ENCODE data around the gene CAPSL. TPM values are rescaled to one million over a fixed set of nuclear protein-coding genes. Genes with fewer than 3 reads are reported as not detected.
"Not testable (repeated sequence)": the region's sequence is repeated elsewhere in the genome, so short reads cannot be mapped to it uniquely, and the experiment has no call there.

The CAPSL gene
- total RNA-seq, 1 donor from 2014 or later = 8.7 TPM

DNA sequence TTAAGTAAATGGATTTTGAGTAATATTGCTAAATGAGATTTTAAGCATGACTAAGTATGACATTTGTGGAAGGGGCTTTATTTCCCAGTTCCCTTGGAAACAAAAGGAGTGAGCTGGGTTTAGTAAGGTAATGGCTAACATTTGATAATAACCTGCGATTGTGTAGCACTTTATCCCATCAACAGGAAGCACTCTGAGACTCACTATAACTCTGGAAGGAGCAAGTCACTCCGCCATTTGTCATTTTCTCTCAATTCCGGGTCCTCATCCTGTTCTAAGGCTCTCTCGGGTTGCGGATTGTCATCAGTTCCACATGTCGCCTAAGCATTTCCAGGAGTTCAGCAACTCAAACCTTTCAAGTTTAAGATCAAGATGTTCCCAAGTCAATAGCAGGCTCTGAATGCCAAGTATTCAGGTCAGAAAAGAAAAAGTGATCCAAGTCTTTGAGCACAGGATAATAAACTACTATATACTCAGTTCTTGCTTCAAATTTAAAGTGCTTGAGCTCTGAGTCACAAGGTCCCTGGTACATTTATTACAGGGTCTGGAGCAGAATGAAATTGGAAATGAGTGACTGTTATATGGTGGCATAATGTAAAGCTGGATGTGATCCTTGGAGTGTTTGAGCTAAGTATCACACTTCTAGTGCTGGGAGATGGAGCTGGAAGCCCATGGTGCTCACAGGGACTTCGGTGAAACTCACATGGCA is 39.3 kb downstream of the CAPSL start:
- Histone ChIP-seq H3K9me3 (no peaks in the 10 kb centered on the region), H3K27ac (no peak overlapping the region), H3K27me3 (ENCODE audit: low read depth) (no peaks in the 10 kb centered on the region), H3K36me3 (no peaks in the 10 kb centered on the region), H3K4me1 (no peaks in the 10 kb centered on the region), H3K4me3 (no peak overlapping the region)
- DNase-seq (no peak), ATAC-seq (no peak)
- TF ChIP-seq, protein P1, sequence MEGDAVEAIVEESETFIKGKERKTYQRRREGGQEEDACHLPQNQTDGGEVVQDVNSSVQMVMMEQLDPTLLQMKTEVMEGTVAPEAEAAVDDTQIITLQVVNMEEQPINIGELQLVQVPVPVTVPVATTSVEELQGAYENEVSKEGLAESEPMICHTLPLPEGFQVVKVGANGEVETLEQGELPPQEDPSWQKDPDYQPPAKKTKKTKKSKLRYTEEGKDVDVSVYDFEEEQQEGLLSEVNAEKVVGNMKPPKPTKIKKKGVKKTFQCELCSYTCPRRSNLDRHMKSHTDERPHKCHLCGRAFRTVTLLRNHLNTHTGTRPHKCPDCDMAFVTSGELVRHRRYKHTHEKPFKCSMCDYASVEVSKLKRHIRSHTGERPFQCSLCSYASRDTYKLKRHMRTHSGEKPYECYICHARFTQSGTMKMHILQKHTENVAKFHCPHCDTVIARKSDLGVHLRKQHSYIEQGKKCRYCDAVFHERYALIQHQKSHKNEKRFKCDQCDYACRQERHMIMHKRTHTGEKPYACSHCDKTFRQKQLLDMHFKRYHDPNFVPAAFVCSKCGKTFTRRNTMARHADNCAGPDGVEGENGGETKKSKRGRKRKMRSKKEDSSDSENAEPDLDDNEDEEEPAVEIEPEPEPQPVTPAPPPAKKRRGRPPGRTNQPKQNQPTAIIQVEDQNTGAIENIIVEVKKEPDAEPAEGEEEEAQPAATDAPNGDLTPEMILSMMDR (IDR thresholded peaks at IDR 0.05) = no peak
- intact Hi-C loops (cut with DNase I) = no loop called here

DNA sequence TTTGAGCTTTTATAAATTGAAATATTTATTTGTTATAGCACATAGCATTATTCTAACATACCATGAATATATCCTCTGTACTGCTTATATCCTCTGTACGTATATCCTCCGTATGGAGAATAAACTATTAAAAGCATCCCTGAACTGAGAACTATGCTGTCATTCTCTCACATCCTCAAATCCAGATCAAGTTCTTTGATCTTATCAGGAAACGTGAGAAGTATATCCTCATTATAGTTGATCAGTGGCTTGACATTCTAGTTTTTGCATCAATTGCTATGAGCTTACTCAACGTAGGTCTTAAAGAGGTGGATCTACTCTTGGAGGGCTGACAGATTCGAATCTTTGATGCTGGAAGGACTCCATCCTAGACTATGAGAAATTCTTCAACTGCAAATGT is 44.3 kb downstream of the CAPSL start:
- TF ChIP-seq, protein P1 (IDR thresholded peaks at IDR 0.05) = no peak
- H3K27me3 ChIP-seq (ENCODE audit: low read depth) = no peaks in the 10 kb centered on the region
- no peak for ATAC-seq

DNA sequence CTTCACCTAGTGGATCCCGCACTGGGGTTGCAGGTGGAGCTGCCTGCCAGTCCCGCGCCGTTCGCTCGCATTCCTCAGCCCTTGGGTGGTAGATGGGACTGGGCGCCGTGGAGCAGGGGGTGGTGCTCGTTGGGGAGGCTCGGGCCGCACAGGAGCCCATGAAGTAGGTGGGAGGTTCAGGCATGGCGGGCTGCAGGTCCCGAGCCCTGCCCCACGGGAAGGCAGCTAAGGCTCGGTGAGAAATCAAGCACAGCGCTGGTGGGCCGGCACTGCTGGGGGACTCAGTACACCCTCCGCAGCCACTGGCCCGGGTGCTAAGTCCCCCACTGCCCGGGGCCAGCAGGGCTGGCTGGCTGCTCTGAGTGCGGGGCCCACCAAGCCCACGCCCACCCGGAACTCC is 45.6 kb downstream of the CAPSL start:
- H3K9me3 ChIP-seq; ATAC-seq; H3K36me3 ChIP-seq; H3K4me3 ChIP-seq; DNase-seq; intact Hi-C loops (cut with DNase I); H3K27ac ChIP-seq; H3K4me1 ChIP-seq; H3K27me3 ChIP-seq (ENCODE audit: low read depth): not testable (repeated sequence)

More for the DNA sequence above, 44.3 kb downstream of the CAPSL start:
- Histone ChIP-seq H3K4me1 (no peaks in the 10 kb centered on the region), H3K4me3 (no peak overlapping the region), H3K9me3 (no peaks in the 10 kb centered on the region), H3K27ac (no peak overlapping the region), H3K36me3 (no peaks in the 10 kb centered on the region)
- DNase-seq = no peak
- intact Hi-C loops (cut with DNase I) = no loop called here

DNA sequence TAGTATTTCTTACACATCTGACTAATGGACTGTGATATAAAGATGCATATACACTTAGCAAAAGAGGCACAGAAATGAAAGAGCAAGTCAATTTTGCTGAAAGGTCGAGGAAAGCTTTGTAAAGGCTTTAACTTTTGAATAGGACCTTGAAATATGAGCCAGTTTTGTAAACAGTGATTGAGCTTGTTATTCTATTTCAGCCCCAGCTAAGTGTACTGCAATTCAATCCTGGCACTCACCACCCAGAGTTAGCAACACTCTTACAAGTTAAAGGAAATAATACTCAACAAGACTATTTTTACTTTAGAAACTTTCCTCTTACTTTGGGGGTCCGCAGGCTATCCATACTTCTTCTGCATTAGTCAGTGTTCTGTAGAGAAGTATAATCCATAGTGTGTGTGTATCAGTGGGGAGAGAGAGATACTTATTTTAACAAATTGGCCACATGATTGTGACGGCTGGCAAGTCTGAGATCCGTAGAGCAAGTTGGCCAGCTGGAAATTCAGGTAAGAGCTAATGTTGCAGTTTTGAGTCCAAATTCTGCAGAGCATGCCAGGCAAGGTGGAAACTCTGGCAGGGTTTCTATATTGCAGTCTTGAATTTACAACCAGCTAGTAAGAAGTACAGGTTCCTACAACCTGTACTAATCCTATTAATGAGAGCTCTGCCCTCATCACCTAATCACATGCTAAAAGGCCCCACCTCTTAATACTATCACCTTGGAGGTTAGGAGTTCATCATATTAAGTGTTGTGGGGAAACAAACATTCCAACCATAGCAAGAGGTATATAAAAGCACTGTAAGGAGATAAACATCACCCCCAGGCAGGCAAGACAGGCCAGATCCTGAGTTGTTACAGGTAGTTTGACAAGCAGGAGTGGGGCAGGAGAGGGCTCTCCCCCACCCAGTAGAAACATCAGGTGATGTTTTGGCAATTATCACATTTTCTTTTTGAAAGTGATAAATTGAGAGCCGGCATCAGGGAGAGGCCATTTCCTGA is 48.1 kb downstream of the CAPSL start:
- TF ChIP-seq, protein P1 (IDR thresholded peaks at IDR 0.05) = no peak
- no peak overlapping the region for H3K27ac ChIP-seq
- DNase-seq (no peak), ATAC-seq (no peak)
- H3K9me3 ChIP-seq = no peaks in the 10 kb centered on the region
- H3K27me3 ChIP-seq (ENCODE audit: low read depth) = no peaks in the 10 kb centered on the region
- intact Hi-C loops (cut with DNase I) = no loop called here
- H3K4me1 ChIP-seq = no peaks in the 10 kb centered on the region
- H3K4me3 ChIP-seq = no peak overlapping the region
- no peaks in the 10 kb centered on the region for H3K36me3 ChIP-seq

DNA sequence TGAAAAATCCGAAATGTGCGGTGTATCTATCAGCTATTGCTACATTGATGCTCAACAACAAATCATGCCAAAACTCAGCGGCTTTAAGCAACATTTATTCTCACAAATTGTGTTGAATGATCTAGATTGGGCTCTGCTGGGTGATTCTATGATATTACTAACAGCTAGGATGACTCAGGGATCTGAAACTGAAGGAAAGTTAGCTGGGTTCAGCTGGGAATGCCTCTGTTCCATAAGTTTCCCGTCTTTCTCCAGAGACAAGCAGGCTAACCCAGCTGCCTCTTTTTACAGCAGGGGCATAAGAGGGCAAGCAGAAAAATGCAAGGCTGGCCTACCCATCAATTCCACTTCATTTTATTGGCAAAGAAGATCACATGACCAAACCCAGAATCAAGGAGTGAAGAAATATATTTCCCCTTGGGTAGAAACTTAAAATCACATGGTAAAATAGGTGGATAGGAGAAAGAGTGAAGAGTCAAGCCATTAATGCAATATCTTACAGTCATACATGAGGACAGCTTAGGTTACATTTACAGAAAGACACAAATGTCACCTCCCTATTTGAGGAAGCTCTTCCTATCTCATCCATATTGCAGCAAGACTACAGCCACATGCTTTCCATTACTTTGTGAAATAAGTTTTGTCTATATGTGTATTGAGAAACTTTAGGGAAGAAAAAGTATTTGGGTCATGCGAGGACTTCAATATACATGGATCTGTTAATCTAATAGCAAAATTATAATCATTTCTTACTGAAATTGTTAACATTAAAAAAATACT is 50.9 kb downstream of the CAPSL start:
- Histone ChIP-seq H3K4me1 (peaks cover 5% of the 10 kb centered on the region), H3K27me3 (ENCODE audit: low read depth) (no peaks in the 10 kb centered on the region), H3K27ac (no peak overlapping the region), H3K36me3 (no peaks in the 10 kb centered on the region), H3K9me3 (no peaks in the 10 kb centered on the region), H3K4me3 (no peak overlapping the region)
- DNase-seq = no peak
- no peak for ATAC-seq
- TF ChIP-seq, protein P1 (IDR thresholded peaks at IDR 0.05) = no peak
- intact Hi-C loops (cut with DNase I) = no loop called here
